CD14-positive monocyte (primary cell): ENCODE measurements around the gene KDM7A. TPM values are rescaled to one million over a fixed set of nuclear protein-coding genes. Genes with fewer than 3 reads are reported as not detected.

Source experiments
- DNase-seq, 3 donors: peaks; one replicate each; pipeline ENCODE4 v3.0.0-alpha.2; 2011 to 2022
- H2AFZ ChIP-seq: 2 replicates; pipeline ENCODE4 v1.6.0; 2012; ENCODE audit warnings: mild to moderate bottlenecking, low read depth, low read length, inconsistent platforms; ENCODE audit not compliant: insufficient read depth, poor library complexity, severe bottlenecking
- H3K27ac ChIP-seq, 2 donors: 1 replicate in 1 of 2; 2 replicates in 1 of 2; pipeline ENCODE4 v1.5.1; 2012 to 2013; ENCODE audit warnings: low read length in 2 of 2, control low read depth in 1 of 2, inconsistent platforms in 1 of 2, low read depth in 1 of 2, mild to moderate bottlenecking in 1 of 2
- H3K27me3 ChIP-seq, 2 donors: one replicate each; pipeline versions ENCODE4 v1.6.0 to v1.6.1; 2011 to 2013; ENCODE audit warnings: low read length in 2 of 2; ENCODE audit not compliant: control insufficient read depth in 2 of 2, insufficient read depth in 2 of 2
- H3K36me3 ChIP-seq, 2 donors: replicated peaks in 1 of 2; 1 replicate in 1 of 2; 2 replicates in 1 of 2; pipeline versions ENCODE4 v1.5.1 to v1.6.1; 2012 to 2013; ENCODE audit warnings: low read length in 2 of 2, control low read depth in 1 of 2, inconsistent platforms in 1 of 2, mild to moderate bottlenecking in 1 of 2; ENCODE audit not compliant: insufficient read depth in 2 of 2, control insufficient read depth in 1 of 2
- H3K4me1 ChIP-seq, 2 donors: 1 replicate in 1 of 2; 2 replicates in 1 of 2; pipeline versions ENCODE4 v1.5.1 to v1.6.1; 2012 to 2013; ENCODE audit warnings: low read length in 2 of 2, control low read depth in 1 of 2, inconsistent platforms in 1 of 2, mild to moderate bottlenecking in 1 of 2, moderate library complexity in 1 of 2; ENCODE audit not compliant: insufficient read depth in 2 of 2, control insufficient read depth in 1 of 2
- H3K4me2 ChIP-seq: replicated peaks from 2 replicates; pipeline ENCODE3; 2012; ENCODE audit warnings: low read length, moderate library complexity, mild to moderate bottlenecking; ENCODE audit not compliant: poor library complexity, severe bottlenecking; ENCODE audit errors: extremely low read depth
- H3K4me3 ChIP-seq, 3 experiments: fragments of 200-600 bp in 1 of 3; sonication (generic) in 1 of 3; replicated peaks in 1 of 3; 1 replicate in 2 of 3; 2 replicates in 1 of 3; pipeline ENCODE4 v1.5.1; 2011 to 2013; ENCODE audit warnings: low read length in 3 of 3, mild to moderate bottlenecking in 3 of 3, control low read depth in 2 of 3, low read depth in 2 of 3, inconsistent platforms in 1 of 3, moderate library complexity in 1 of 3
- H3K79me2 ChIP-seq: 2 replicates; pipeline ENCODE4 v1.6.0; 2012; ENCODE audit warnings: mild to moderate bottlenecking, control low read depth, inconsistent platforms, low read length, moderate library complexity; ENCODE audit not compliant: insufficient read depth
- H3K9ac ChIP-seq: 2 replicates; pipeline ENCODE4 v1.6.0; 2017; ENCODE audit warnings: low read length, mild to moderate bottlenecking; ENCODE audit not compliant: insufficient read depth, poor library complexity, severe bottlenecking
- H3K9me3 ChIP-seq, 2 donors: replicated peaks in 1 of 2; 1 replicate in 1 of 2; 2 replicates in 1 of 2; pipeline versions ENCODE4 v1.5.1 to v1.6.1; 2012 to 2013; ENCODE audit warnings: low read length in 2 of 2, control low read depth in 1 of 2; ENCODE audit not compliant: control insufficient read depth in 1 of 2, insufficient read depth in 1 of 2
- H4K20me1 ChIP-seq: 2 replicates; pipeline ENCODE4 v1.6.0; 2012; ENCODE audit warnings: mild to moderate bottlenecking, low read length, control low read depth, moderate library complexity; ENCODE audit not compliant: insufficient read depth
- H3K27ac Mint-ChIP-seq, 7 donors: one replicate each; pipeline ENCODE4 v1.8.0; 2020; ENCODE audit warnings: mild to moderate bottlenecking in 7 of 7, mixed read lengths in 7 of 7, moderate library complexity in 6 of 7, inconsistent platforms in 2 of 7
- H3K27me3 Mint-ChIP-seq, 3 donors: one replicate each; pipeline ENCODE4 v1.8.0; 2021 to 2022; ENCODE audit warnings: low read depth in 3 of 3, mild to moderate bottlenecking in 3 of 3, mixed read lengths in 3 of 3, moderate library complexity in 3 of 3, inconsistent platforms in 1 of 3
- H3K36me3 Mint-ChIP-seq, 2 donors: one replicate each; pipeline ENCODE4 v1.8.0; 2020; ENCODE audit warnings: mixed read lengths in 2 of 2, inconsistent platforms in 1 of 2, mild to moderate bottlenecking in 1 of 2
- H3K4me1 Mint-ChIP-seq: one replicate; pipeline ENCODE4 v1.8.0; 2020; ENCODE audit warnings: mild to moderate bottlenecking, mixed read lengths
- H3K4me3 Mint-ChIP-seq, 2 donors: one replicate each; pipeline ENCODE4 v1.8.0; 2020; ENCODE audit warnings: mild to moderate bottlenecking in 2 of 2, mixed read lengths in 2 of 2, moderate library complexity in 1 of 2
- H3K9me3 Mint-ChIP-seq, 7 donors: one replicate each; pipeline ENCODE4 v1.8.0; 2020 to 2022; ENCODE audit warnings: mixed read lengths in 7 of 7, mild to moderate bottlenecking in 6 of 7, moderate library complexity in 6 of 7, inconsistent platforms in 2 of 7
- CTCF ChIP-seq: fragments of 200-600 bp; IDR thresholded peaks from one replicate; pipeline ENCODE4 v1.8.0; 2022; ENCODE audit warnings: antibody characterized with exemption, mild to moderate bottlenecking
- WGBS: methylation state at CpG from one replicate; pipeline ENCODE4 v1.1.5; 2013; ENCODE audit warnings: missing lambda C conversion rate; ENCODE audit not compliant: insufficient coverage; 5-methylcytosine and 5-hydroxymethylcytosine counted together
- intact Hi-C, 2 donors: fragments of 100-400 bp; cut with micrococcal nuclease; formaldehyde crosslinking; loops; one replicate each; pipeline versions ENCODE4 v1.15.0 to v1.15.1; 2023
- polyA plus RNA-seq, 3 donors: library from polyadenylated mRNA; depleted of rRNA in 1 of 3; unstranded in 2 of 3; stranded (reverse) in 1 of 3; fragments of 300-500 nt in 2 of 3; fragments of >200 nt in 1 of 3; fragmentation: Illumina TruSeq in 2 of 3; gene quantifications; 1 replicate in 2 of 3; 2 replicates in 1 of 3; pipeline ENCODE4 v1.2.3, GENCODE V29; 2012 to 2021

KDM7A gene
- polyA plus RNA-seq, 3 donors, result 4.9 to 37.9 (median 7.9) TPM

GRCh38 chr7:140206616-140207389, 30.0 kb upstream of the KDM7A start:
- peaks cover 53% of the 10 kb centered on the region in 2 donors for H3K4me1 ChIP-seq
- peaks cover 0 to 13% (median 4%) of the 10 kb centered on the region in 7 donors for H3K9me3 Mint-ChIP-seq
- H3K4me2 ChIP-seq, result no peak overlapping the region
- no peak overlapping the region for H3K27ac ChIP-seq
- no peaks in the 10 kb centered on the region for H3K9me3 ChIP-seq
- WGBS, result 100% methylated on average over 1 of the region's 4 CpGs
- no peak overlapping the region for H2AFZ ChIP-seq
- H3K36me3 ChIP-seq, result no peaks in the 10 kb centered on the region
- H3K4me3 ChIP-seq, result no peak overlapping the region
- no peak overlapping the region for H3K4me3 Mint-ChIP-seq
- intact Hi-C loops, result no loop called here
- H3K9ac ChIP-seq, result no peak overlapping the region
- H3K4me1 Mint-ChIP-seq, result peaks cover 57% of the 10 kb centered on the region
- peaks cover 0 to 8% (median 2%) of the 10 kb centered on the region in 3 donors for H3K27me3 Mint-ChIP-seq
- H3K79me2 ChIP-seq, result no peaks in the 10 kb centered on the region
- peak in 1 of 3 donors; percentile 27 for DNase-seq
- no peak overlapping the region for H3K27ac Mint-ChIP-seq
- peaks cover 0 to 5% of the 10 kb centered on the region in 2 donors for H3K36me3 Mint-ChIP-seq
- H4K20me1 ChIP-seq, result no peaks in the 10 kb centered on the region
- H3K27me3 ChIP-seq, result no peaks in the 10 kb centered on the region
- no peak for TF ChIP-seq CTCF

- H3K9ac ChIP-seq, result no peak overlapping the region
- WGBS, result no CpG with 5 or more reads among the region's 4 CpGs
- intact Hi-C loops, result no loop called here
- H3K9me3 ChIP-seq, result no peaks in the 10 kb centered on the region
- H2AFZ ChIP-seq, result no peak overlapping the region
- H3K27ac ChIP-seq, result no peak overlapping the region
- no peak overlapping the region for H3K4me3 Mint-ChIP-seq
- H3K27ac Mint-ChIP-seq, result peak overlapping the region in 1 of 7 donors; percentile 0
- no peak for TF ChIP-seq CTCF
- no peaks in the 10 kb centered on the region for H3K79me2 ChIP-seq
- no peak overlapping the region for H3K4me2 ChIP-seq
- H3K27me3 Mint-ChIP-seq, result peaks cover 0 to 8% (median under 1%) of the 10 kb centered on the region in 3 donors
- H3K36me3 ChIP-seq, result no peaks in the 10 kb centered on the region
- no peak for DNase-seq
- H3K36me3 Mint-ChIP-seq, result peaks cover 0 to 5% of the 10 kb centered on the region in 2 donors
- H3K4me1 Mint-ChIP-seq, result peaks cover 50% of the 10 kb centered on the region
- peaks cover 0 to 13% (median 4%) of the 10 kb centered on the region in 7 donors for H3K9me3 Mint-ChIP-seq
- no peaks in the 10 kb centered on the region for H4K20me1 ChIP-seq
- H3K27me3 ChIP-seq, result no peaks in the 10 kb centered on the region
- no peak overlapping the region for H3K4me3 ChIP-seq
- H3K4me1 ChIP-seq, result peaks cover 45% of the 10 kb centered on the region in 2 donors
Measured at GRCh38 chr7:140205600-140205999, 28.8 kb upstream of the KDM7A start.
